Right lobe of liver (tissue), 4 donors: ENCODE data around the gene PTPRN2.

ENCODE experiments used
- POLR2A ChIP-seq: fragments of 450-650 bp; IDR thresholded peaks from one replicate; pipeline ENCODE4 v1.6.1; 2017; ENCODE audit warnings: antibody characterized with exemption, mild to moderate bottlenecking
- TF ChIP-seq, protein P1 (sequence below), 4 donors: fragments of 200-600 bp in 3 of 4; fragments of 450-650 bp in 1 of 4; IDR thresholded peaks; one replicate each; pipeline versions ENCODE4 v1.5.1 to v1.8.0; 2016 to 2022; ENCODE audit warnings: antibody characterized with exemption in 4 of 4, mild to moderate bottlenecking in 2 of 4
- donor health status: DM: no; HTN: no; CAD: no.
- donor health status: DM: no; HTN: no; CAD: no.
- donor health status: DM: no; HTN: yes; CAD: no.

DNA sequence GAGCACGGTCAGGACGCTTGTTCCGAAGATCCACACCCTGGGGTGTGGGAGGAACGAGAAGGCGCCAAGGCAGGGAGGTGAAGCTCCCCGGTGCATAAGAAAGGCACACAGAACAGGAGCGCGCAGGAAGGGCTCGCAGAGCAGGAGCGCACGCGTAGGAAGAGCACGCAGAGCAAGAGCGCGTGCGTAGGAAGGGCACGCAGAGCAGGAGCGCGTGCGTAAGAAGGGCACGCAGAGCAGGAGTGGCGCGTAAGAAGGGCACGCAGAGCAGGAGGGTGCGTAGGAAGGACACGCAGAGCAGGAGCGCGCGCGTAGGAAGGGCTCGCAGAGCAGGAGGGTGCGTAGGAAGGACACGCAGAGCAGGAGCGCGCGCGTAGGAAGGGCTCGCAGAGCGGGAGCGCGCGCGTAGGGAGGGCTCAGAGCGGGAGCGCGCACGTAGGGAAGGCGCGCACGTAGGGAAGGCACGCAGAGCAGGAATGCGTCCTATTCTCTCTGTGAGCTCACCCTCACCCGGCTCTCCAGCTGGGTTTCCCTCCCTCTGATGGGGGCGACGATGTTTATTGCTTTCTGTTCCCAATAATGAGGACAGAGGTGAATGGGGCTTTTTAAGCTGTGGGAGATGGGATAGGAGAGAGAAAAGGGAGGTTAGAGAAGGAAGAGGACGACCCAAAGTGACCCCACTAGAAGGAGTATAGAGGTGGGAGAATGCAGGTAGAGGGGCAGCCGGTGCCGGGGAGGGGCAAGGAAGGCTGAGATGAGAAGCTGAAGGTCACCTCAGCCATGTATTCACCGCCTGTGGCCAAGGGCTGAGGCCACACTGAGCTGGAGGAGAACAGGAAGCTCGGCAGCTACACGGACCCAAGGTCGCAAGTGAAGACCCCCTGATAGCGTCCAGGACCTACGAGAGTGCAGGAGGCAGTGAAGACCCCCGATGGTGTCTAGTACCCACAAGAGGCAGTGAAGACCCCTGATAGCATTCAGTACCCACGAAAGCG is 423.2 kb downstream of the PTPRN2 start:
- TF ChIP-seq, protein P1, sequence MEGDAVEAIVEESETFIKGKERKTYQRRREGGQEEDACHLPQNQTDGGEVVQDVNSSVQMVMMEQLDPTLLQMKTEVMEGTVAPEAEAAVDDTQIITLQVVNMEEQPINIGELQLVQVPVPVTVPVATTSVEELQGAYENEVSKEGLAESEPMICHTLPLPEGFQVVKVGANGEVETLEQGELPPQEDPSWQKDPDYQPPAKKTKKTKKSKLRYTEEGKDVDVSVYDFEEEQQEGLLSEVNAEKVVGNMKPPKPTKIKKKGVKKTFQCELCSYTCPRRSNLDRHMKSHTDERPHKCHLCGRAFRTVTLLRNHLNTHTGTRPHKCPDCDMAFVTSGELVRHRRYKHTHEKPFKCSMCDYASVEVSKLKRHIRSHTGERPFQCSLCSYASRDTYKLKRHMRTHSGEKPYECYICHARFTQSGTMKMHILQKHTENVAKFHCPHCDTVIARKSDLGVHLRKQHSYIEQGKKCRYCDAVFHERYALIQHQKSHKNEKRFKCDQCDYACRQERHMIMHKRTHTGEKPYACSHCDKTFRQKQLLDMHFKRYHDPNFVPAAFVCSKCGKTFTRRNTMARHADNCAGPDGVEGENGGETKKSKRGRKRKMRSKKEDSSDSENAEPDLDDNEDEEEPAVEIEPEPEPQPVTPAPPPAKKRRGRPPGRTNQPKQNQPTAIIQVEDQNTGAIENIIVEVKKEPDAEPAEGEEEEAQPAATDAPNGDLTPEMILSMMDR (IDR thresholded peaks at IDR 0.05), result no peak
- no peak for TF ChIP-seq POLR2A
